Measurements from ENCODE around the gene CSF2RB. TPM values are rescaled to one million over a fixed set of nuclear protein-coding genes. Genes with fewer than 3 reads are reported as not detected.

Gene CSF2RB
- total RNA-seq, 1 donor from 2014 or later: not detected

GRCh38 chr22:36901411-36902142, 11.9 kb upstream of the CSF2RB start:
- TF ChIP-seq CTCF (IDR thresholded peaks at IDR 0.05; ENCODE audit: partially characterized antibody, unreplicated experiment): no peak
- no peak for DNase-seq
- H3K27me3 Mint-ChIP-seq (ENCODE audit: unreplicated experiment): peaks cover 6% of the 10 kb centered on the region
- H3K27ac Mint-ChIP-seq (ENCODE audit: unreplicated experiment): no peak overlapping the region
- peaks cover 4% of the 10 kb centered on the region for H3K4me1 Mint-ChIP-seq (ENCODE audit: low read depth, unreplicated experiment)
- H3K4me3 Mint-ChIP-seq (ENCODE audit: unreplicated experiment): no peak overlapping the region
- no peaks in the 10 kb centered on the region for H3K9me3 Mint-ChIP-seq (ENCODE audit: unreplicated experiment)
- peaks cover 5% of the 10 kb centered on the region for H3K36me3 Mint-ChIP-seq (ENCODE audit: unreplicated experiment)

GRCh38 chr22:36902143-36902926, 11.1 kb upstream of the CSF2RB start:
- H3K4me3 Mint-ChIP-seq (ENCODE audit: unreplicated experiment): no peak overlapping the region
- H3K4me1 Mint-ChIP-seq (ENCODE audit: low read depth, unreplicated experiment): peaks cover 4% of the 10 kb centered on the region
- no peak for DNase-seq
- H3K27me3 Mint-ChIP-seq (ENCODE audit: unreplicated experiment): peaks cover 6% of the 10 kb centered on the region
- H3K9me3 Mint-ChIP-seq (ENCODE audit: unreplicated experiment): no peaks in the 10 kb centered on the region
- H3K36me3 Mint-ChIP-seq (ENCODE audit: unreplicated experiment): peaks cover 5% of the 10 kb centered on the region
- no peak for TF ChIP-seq CTCF (IDR thresholded peaks at IDR 0.05; ENCODE audit: partially characterized antibody, unreplicated experiment)
- peak overlapping the region; percentile 17 for H3K27ac Mint-ChIP-seq (ENCODE audit: unreplicated experiment)

- Mint-ChIP-seq H3K36me3 (ENCODE audit: unreplicated experiment) (no peaks in the 10 kb centered on the region), H3K4me3 (ENCODE audit: unreplicated experiment) (no peak overlapping the region)
These were observed 9.1 kb upstream of the CSF2RB start for GRCh38 chr22:36904260-36904880.

GRCh38 chr22:36907253-36908195, 5.9 kb upstream of the CSF2RB start:
- no peaks in the 10 kb centered on the region for H3K9me3 Mint-ChIP-seq (ENCODE audit: unreplicated experiment)
- peaks cover 4% of the 10 kb centered on the region for H3K27me3 Mint-ChIP-seq (ENCODE audit: unreplicated experiment)
- no peak for TF ChIP-seq CTCF (IDR thresholded peaks at IDR 0.05; ENCODE audit: partially characterized antibody, unreplicated experiment)
- H3K27ac Mint-ChIP-seq (ENCODE audit: unreplicated experiment): no peak overlapping the region
- no peaks in the 10 kb centered on the region for H3K4me1 Mint-ChIP-seq (ENCODE audit: low read depth, unreplicated experiment)
- no peaks in the 10 kb centered on the region for H3K36me3 Mint-ChIP-seq (ENCODE audit: unreplicated experiment)
- no peak for DNase-seq
- no peak overlapping the region for H3K4me3 Mint-ChIP-seq (ENCODE audit: unreplicated experiment)

More at GRCh38 chr22:36904260-36904880, 9.1 kb upstream of the CSF2RB start:
- no peak for TF ChIP-seq CTCF (IDR thresholded peaks at IDR 0.05; ENCODE audit: partially characterized antibody, unreplicated experiment)
- Mint-ChIP-seq H3K9me3 (ENCODE audit: unreplicated experiment) (no peaks in the 10 kb centered on the region), H3K27me3 (ENCODE audit: unreplicated experiment) (peaks cover 6% of the 10 kb centered on the region), H3K4me1 (ENCODE audit: low read depth, unreplicated experiment) (peaks cover 4% of the 10 kb centered on the region), H3K27ac (ENCODE audit: unreplicated experiment) (no peak overlapping the region)
- no peak for DNase-seq

Measured in glutamatergic neuron (in vitro differentiated cells).